GM21528 (cell line): ENCODE data around the gene A1CF.

Experiments
- ATAC-seq: cut with Tn5 transposase; IDR thresholded peaks from one replicate; pipeline ENCODE4 v1.9.1; 2021; ENCODE audit warnings: mild to moderate bottlenecking, moderate library complexity; ENCODE audit not compliant: unreplicated experiment, low FRiP score

The A1CF gene

DNA sequence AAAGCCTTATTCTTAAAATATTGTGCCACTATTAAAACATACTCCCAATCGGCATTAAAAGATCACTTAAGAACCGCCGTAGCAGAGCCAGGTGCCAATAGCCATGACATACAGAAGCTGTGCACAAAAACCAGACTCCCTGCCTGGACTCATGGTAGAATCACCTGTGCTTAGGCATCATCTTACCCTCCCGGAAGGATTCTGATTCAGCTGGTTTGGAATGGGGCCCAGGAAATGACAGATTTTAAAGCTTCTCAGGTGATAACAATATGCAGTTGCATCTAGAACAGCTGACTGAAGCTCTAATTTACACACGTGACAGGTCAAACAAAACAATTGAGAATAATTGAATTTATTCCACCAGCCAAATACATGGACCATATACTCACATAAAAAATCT is 10.7 kb downstream of the A1CF start:
- no peak for ATAC-seq

DNA sequence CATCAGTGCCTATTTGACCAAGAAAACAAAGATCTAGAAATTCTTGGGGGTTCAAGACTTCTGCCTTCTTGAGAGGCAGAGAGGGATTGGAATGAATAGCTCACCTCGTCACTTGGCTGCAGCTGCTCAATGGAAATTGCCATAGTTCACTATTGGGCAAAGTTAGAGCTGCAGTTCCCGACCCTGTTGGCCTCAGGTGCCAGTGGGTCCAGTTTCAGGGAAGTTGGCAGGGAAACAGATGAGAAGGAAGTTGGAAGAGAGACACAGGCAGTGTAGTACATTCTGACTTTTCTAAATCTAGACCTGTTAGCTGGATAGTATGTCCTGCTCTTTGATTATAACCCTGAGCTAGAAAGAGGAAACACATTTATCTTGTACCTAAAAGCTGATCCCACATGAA is 19.1 kb downstream of the A1CF start:
- no peak for ATAC-seq

DNA sequence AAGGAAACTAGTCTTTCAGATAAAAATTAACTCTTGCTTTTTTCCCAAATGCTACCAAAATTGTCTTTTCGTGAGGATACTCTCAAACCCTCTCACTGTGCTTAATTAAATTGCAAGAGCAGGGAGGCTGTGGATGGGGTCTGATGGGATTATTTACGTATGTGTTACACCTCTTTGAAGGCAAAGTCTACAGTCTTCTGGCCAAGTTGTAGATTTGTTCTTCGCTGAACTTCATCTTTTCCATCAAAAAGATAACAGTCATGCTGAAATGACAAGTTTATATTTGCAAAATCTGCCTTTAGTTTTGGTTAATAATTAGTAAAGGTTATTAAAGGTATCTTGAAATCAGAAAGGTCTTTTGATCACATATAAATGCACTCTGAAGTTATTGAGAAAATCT is 22.7 kb downstream of the A1CF start:
- ATAC-seq: no peak

DNA sequence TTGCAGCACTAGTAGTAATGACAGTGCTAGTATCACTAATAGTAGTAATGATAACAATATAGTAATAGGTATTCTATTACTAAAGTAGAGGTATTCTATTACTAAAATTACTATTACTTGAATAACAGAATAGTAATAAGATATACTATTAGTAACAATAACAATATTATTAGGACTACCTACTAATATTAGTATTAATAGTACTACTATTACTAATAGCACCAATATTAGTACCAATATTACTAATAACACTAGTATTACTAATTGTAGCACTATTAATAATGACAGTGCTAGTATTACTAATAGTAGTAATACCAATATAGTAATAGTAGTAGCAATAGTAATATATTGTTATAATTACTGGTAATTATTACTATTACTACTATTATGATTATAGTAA is 24.1 kb downstream of the A1CF start:
- no peak for ATAC-seq

DNA sequence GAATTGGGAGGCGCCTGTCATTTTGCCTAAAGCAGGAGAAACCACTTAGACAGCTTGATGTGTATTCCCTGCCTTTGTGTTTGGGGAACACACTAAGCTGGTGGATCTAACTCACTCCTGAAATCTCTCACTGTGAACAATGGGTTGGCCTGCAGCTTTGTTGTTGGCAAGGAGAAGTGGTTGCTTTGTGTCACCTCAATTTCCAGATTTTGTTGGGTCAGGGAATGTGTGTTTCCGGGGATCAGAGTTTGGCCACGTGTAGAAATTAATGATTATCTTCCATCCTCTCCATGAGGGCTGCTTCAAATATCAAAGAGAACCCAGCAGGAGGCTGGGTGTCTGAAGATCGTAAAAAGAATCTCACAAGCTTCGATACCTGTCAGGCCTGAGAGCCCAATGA is 27.8 kb downstream of the A1CF start:
- ATAC-seq: no peak

DNA sequence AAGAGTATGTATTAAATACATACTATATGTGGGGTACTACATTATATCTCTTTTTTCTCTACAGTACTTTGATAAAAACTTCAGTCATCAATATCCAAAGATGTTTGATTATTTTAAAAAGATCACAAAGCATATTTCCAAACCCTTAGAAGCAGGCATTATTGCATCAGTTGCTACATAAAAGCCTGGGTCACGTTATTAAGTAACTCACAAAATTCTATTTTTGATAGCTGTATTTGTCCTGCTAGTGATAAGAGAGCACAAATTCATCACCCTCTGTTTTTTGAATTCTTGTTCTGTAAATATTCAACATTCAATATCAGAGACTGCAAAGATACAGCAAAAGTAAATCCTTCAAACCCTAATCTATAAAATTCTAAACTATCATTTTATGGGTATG is 30.0 kb downstream of the A1CF start:
- no peak for ATAC-seq

DNA sequence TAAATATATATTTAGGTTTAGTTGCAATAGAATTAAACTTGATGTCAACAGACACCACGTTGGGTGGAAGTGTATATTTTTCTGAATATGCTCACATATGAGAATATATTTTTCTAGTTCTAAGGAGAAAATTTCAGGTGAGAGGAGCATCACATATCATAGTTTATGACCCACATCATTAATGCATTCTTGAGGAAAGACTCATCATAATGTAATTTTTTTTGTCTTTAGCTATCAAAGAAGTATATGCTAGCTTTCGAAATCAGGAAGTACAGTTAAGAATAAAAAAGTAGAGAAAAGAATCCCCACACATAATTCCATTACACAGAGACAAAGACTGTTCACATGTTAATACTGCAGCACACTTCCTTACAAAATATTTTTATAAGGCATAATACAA is 30.4 kb downstream of the A1CF start:
- no peak for ATAC-seq

DNA sequence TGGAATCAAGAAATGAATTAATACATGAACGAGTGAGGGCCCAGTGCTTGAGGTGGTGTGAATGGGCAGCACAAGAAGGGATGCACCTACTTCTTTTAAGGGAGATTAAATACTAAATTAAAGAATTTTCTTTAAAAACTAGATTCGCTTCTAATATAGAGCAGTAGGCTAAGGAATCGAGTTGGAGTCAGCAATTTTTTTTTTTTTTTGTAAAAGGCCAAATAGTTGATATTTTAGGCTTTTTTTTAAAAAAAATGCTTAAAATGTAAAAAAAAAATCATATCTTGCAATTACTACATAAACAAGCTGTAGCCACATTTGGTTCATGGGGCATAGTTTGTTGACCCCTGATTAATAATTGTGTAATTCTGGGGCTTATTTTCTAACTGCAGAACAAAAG is 31.9 kb downstream of the A1CF start:
- ATAC-seq: no peak

DNA sequence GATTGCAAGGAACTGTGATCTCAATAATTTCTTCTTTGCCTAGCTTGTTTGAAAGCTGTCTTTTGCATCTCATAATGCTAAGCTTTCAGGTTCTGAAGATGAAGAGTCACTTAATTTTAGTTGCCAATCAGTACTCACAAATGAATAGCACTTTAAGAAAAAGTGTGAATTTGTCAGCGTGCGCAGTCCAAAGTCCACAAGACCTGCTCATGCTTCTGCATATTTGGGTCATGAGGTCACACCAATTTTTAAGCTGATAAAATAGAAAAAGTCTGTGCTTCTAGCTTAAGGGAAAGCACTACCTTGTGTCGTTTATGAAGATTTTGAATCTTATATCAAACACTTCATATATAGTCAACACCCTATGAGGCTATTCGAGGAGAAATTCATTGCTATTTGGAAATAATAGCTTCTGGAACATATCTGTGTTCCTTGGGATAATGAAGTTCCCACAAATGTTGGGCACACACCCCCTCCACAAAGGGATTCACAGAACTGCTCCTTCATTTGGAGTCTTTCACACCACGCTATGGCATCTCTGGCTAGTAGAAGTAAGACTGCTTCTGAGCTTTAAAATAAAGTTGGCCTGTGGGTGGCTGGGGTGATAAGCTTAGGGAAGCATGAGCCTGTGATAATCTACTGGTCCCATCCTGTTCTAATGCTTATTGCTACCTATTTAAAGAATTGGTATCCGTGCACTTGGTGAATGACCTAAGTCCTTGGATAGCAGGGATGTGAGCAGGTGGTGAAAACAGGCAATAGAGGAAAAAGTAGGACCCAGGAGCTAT is 33.3 kb downstream of the A1CF start:
- no peak for ATAC-seq

DNA sequence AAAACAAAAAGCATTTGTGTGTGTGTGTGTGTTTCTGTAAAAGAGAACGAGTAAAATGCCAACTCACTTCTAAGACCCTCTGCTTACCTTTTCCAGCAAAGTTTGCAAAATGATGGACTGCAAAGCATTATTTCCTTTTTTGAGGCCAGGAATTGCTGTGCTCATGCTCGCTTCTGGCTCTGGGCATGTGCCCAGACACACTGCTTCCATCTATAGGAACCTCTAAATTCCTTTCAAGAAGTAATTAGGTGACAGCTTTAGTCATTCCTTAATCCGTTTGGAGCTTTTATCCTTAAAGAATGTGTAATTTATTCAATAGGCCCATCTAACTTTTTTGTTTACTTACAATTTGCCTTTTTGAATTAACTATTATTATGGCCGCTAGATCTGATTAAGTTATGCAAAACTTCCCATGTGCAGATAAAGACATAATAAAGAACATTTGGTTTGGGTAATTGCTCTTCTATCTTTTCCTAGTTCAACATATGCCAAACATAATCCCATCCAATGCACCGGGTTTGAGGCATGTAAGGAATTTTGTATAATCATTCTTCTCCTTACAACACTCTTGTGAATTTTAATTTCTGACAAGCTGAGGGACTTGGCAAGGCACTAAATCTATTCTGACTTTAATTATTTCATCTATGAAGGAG is 34.7 kb downstream of the A1CF start:
- no peak for ATAC-seq

DNA sequence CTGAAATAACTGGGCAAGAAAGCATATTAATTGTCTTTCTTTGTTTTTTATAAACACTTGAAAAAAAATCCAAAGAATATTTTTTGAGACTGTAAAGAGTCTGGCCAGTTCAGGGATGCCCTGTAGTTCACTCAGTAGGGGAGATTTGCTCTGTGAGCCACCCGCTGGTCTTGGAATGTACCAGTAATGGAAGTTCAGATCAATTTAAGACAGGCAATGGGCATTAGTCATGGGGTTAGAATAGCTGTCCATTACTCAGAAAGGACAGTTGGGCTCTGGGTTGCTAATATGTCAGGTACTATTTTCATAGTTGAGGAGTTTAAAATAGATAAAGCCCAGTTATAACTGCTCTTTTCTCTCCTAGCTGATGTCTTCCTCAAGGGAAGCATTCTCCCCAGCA is 38.7 kb downstream of the A1CF start:
- no peak for ATAC-seq

DNA sequence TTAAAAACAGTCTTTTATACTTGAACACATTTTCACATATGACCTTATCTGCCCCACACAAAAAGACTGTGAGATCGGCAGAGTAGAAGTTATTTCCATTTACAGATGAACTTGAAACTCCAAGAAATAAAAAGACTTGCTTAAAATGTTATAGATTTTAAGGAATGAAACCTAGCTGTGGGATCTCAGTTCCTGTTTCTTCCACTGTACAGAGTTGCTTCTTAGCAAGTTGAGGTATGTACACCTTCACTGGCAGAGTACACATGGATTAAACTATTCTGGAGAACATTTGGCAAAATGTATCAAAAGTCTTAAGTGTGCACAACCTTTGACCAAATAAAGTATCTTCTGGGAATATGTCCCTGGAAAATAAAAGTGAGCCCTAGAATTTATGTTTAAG is 48.3 kb downstream of the A1CF start:
- ATAC-seq: no peak

DNA sequence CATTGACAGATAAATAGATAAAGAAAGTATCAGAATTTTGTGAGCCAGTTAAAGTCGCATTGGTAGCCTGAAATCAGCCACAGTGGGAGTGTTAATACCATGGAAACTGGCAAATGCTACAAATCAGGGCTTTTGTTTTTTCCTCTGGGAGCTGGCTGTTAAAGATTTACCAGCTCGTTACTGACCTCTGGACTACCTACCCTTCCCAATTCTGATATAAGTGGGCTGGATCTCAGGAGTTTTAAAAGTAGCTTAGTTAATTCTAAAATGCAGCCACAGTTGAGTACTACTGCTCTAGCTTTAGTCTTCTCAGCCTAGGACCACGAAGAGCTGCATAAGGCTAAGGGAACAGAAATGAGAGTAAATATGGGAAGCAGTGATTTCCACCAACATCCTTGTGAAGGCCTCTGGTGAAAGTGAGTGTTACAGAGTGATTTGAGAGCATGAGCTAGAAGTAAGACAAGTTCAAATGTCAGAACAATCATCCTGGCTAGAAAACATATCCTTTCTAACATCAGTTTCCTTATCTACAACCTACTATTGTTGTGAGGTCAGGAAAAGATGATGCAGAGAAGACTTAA is 53.2 kb downstream of the A1CF start:
- ATAC-seq: no peak

DNA sequence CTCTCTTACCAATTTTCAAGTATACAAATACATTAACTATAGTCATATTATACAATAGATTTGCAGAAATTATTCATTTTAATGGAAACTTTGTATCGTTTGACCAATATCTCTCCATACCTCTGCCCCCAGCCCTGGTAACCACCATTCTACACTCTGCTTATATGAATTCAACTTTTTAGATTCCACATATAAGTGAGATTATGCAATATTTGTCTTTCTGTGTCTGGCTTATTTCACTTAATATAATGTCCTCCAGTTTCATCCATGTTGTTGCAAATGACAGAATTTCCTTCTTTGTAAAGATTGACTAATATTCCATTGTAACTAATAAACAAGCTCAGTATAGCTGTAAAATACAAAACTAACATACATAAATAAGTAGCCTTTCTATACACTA is 55.4 kb downstream of the A1CF start:
- no peak for ATAC-seq

DNA sequence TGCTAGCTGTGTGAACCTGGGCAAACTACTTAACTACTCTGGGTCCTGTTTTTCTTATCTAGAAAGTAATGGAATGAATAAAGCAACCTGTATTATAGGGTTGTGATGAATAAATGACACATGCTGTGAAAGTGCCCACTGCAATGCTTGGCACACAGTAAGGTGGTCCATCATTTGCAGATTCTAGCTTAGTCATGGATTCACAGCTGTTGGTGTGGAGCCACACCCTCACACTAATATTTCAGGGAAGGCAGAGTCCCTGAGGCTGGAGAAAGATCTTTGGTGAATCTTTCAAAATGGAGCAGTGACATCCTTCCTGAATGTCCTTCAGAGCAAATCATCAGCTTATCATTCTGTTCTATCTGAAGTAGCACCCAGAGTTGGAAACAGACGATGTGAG is 60.6 kb downstream of the A1CF start:
- no peak for ATAC-seq

DNA sequence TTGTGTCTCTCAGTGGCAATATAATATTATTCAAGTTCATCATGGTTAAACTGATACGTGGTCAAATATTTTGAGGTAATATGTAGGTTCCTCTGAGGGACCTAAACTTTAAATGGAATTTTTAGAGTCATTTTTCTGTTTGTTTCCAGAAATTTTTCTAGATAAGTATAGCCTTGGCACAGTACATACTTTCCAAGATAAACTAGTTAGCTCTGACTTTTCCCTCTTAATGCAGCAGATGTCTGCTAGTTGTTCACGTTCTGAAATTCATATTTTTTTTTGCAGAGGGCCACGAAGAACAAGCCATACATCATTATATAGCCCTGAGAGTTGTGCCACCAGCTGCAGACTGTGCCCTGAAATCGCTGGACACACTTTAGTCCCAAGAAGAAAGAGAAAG is 61.6 kb downstream of the A1CF start:
- no peak for ATAC-seq

DNA sequence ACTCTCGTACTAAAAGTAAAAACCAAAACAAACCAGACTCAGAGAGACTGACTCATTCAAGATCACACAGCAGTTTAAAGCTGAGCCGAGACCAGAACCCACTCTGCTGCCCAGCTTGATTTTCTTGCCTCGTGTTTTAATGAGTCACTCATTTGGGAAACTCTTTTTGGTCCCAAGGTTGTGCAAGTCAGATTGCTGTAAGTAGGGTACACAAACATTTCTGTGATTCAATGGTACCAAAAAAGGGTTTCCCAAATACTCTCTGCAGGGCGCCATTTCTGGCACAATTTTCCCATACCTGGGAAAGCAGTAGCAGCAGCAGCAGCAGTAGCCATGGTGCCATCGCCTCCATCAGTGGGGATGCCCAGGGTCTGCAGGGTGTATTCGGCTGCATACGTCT is 75.8 kb downstream of the A1CF start:
- no peak for ATAC-seq

DNA sequence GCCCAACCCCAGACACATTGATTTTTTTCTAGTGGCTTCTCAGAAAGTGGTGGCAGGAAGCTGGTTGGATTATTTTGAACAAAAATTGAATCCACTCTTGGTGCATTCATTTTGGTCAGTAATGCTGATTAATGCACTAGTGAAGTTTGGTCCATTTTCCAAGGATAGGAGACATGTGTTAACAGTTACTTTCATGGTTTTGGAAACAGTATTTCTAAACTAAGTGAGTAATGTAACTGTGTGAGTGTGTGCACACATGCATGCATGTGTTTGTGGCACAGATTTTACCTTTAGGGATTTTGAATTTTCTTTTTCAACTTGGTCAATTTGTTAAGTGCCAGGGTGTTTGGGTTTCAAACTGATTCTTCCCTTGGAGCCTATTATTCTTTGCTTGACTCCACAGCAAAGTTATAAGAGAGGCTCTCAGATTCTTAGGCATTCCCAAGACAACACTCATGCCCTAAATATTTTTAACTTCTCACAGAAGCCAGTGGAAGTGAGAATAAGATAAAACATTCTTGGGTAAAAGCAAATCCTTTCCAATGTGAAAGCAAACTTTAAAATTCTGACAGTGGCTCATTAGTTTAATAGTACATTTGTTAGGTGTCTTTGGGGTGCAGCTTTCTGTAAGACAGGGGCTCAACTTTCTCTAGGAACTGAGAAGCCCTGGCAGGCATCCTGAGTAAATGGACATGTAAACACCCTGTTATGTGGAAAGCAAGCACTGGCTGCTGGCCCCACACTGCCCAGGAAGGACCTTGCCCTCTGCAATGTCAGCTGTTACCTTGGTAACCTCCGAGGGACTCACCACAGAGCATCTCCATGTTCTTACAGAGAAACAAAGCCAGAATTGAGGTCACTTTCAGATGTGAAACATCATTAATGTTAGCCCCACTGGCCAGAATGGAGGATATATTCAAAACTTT is 77.3 kb downstream of the A1CF start:
- no peak for ATAC-seq

DNA sequence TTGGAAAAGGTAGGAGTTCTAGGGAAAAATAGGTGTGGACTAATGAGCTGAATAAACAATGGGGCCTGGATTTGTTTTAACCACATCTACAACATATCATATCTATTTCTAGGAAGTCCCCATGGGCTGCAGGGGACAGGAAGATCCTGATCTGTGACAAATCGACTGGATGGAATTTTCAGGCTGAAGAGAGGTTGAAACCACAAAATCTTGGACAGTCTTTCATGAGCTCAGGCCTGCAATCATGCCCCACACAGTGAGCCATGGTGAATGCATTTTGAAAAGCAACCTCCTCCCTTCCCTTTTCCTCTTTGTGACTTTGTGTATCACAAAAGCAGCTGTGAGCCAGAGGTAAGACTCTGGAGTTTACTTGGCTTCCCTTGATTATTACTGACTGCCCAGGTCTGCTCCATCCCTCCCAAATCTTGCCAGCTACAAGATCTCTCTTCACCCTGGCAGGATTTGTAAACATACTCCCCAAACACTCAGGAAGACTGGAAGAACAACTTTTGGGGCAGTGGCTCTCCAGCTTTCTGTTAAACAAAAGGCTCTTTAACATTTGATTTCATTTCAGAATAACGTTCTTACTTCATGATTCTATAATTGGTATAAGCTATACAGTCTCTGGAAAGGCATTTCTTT is 79.3 kb downstream of the A1CF start:
- ATAC-seq: no peak

DNA sequence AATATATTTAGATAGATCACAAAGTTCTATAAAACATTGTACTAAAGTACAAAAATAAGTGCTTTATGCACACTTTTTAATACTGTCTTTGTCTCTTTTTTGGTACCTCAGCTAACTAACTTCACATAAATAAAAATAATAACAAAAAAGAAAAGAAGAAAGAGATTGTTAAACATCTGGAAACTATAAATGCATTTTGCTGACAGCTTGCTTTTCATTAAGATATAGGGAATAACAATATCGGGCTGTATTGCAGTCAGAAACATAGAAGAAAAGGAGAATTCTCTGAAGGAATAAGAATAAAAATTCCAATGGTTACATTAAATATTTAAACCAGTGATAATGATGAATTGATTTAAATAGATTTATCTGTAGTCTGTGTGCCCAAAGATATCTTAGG is 85.8 kb downstream of the A1CF start:
- no peak for ATAC-seq

DNA sequence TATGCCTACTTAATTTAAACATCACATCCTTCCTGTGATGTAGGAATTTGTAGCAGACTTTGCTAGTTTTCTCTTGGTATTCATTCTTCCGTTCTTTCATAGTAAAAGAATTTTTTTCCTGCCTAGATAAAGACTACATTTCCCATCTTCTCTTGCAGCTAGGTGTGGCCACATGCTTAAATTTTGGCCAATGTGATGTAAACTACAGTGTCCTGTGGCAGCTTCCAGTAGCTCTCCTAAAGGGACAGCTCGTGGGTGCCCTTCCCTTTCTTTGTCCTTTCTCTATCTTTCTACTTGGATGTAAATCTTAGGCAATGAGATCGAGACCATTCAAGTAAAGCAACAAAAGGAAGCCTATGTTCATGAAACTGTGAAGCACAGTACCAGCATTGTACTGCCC is 87.1 kb downstream of the A1CF start:
- ATAC-seq: no peak
